Prostate gland (tissue), 2 donors: Measurements from ENCODE around the gene KANK4. TPM values are rescaled to one million over a fixed set of nuclear protein-coding genes. Genes with fewer than 3 reads are reported as not detected.
A peak's percentile ranks its signal among the peaks of the same experiment; 100 is the strongest.

Experiments used
- DNase-seq: peaks from one replicate; pipeline ENCODE4 v3.0.0-alpha.2; 2019; ENCODE audit warnings: low spot score
- H3K27ac ChIP-seq, 2 donors: fragments of 200-600 bp; sonication (generic); 2 replicates each; pipeline ENCODE4 v1.5.1; 2017 to 2019
- H3K27me3 ChIP-seq: fragments of 200-600 bp; sonication (generic); replicated peaks from 2 replicates; pipeline ENCODE4 v1.5.1; 2019; ENCODE audit not compliant: insufficient read depth
- H3K36me3 ChIP-seq, 2 donors: fragments of 200-600 bp; sonication (generic); 1 replicate in 1 of 2; 2 replicates in 1 of 2; pipeline versions ENCODE4 v1.5.1 to v1.8.1; 2017 to 2019
- H3K4me1 ChIP-seq: fragments of 200-600 bp; sonication (generic); replicated peaks from 2 replicates; pipeline ENCODE4 v1.5.1; 2019
- H3K4me3 ChIP-seq, 2 donors: fragments of 200-600 bp; sonication (generic); 2 replicates each; pipeline ENCODE4 v1.5.1; 2017 to 2019
- H3K9me3 ChIP-seq: fragments of 200-600 bp; sonication (generic); 2 replicates; pipeline ENCODE4 v1.5.1; 2017
- POLR2A ChIP-seq: fragments of 450-650 bp; IDR thresholded peaks from one replicate; pipeline ENCODE4 v1.6.1; 2016; ENCODE audit warnings: antibody characterized with exemption, mild to moderate bottlenecking
- POLR2AphosphoS5 ChIP-seq: sonication (generic); formaldehyde crosslinking; IDR thresholded peaks from one replicate; pipeline ENCODE4 v1.6.1; 2017; ENCODE audit warnings: antibody characterized with exemption
- WGBS: methylation state at CpG from one replicate; pipeline ENCODE4 v1.1.5; 2018; 5-methylcytosine and 5-hydroxymethylcytosine counted together
- intact Hi-C: fragments of 100-400 bp; cut with DNase I; formaldehyde crosslinking; loops from one replicate; pipeline ENCODE4 v1.14.2; 2022
- total RNA-seq, 2 donors: library from RNA; depleted of rRNA; stranded (reverse); fragments of >200 nt; gene quantifications; one replicate each; pipeline ENCODE4 v1.1.0, GENCODE V29; 2016
- TF ChIP-seq, protein P1 (sequence below), 4 experiments: fragments of 200-600 bp in 2 of 4; fragments of 450-650 bp in 2 of 4; sonication (generic) in 2 of 4; IDR thresholded peaks; 1 replicate in 3 of 4; 2 replicates in 1 of 4; pipeline ENCODE4 v1.5.1; 2016 to 2019; ENCODE audit warnings: antibody characterized with exemption in 4 of 4, mild to moderate bottlenecking in 2 of 4, moderate library complexity in 2 of 4

Gene KANK4
- total RNA-seq, 2 donors from 2014 or later: 6.1 to 6.8 TPM

DNA sequence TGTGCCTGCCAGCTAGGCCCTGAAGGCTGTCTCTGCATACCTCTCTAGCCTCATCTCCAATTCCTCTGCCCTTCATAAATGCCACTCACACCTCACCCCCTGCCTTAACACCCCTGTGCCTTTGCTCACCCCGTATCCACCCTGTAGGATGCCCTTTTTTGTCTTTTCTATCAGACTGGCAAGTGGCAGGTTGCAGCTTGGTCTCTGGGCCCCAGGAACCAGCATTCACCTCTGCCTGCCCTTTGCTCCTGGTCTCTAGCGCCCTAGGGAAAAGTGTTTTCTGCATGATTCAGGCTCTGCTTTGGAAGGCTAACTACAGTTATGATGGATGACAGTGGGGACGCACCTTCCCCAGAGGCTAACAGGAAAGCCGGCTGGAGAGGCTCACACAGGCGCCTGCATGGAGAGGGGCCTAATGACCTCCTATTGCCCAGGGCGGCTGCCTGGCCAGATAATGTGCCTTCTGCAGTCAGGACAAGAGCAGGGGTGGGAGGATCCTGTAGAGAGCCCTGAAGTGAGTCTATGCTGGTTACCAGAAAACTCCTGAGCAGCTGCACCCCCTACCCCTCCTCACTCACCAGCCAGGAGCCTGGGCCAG, 11.2 kb downstream of the KANK4 start:
- Histone ChIP-seq H3K4me3 (no peak overlapping the region), H3K9me3 (no peaks in the 10 kb centered on the region), H3K36me3 (no peaks in the 10 kb centered on the region), H3K27me3 (peaks cover 2% of the 10 kb centered on the region), H3K4me1 (no peaks in the 10 kb centered on the region), H3K27ac (no peak overlapping the region)
- no peak for DNase-seq
- intact Hi-C loops: no loop called here
- TF ChIP-seq POLR2AphosphoS5 (no peak), POLR2A (no peak)
- TF ChIP-seq, protein P1, sequence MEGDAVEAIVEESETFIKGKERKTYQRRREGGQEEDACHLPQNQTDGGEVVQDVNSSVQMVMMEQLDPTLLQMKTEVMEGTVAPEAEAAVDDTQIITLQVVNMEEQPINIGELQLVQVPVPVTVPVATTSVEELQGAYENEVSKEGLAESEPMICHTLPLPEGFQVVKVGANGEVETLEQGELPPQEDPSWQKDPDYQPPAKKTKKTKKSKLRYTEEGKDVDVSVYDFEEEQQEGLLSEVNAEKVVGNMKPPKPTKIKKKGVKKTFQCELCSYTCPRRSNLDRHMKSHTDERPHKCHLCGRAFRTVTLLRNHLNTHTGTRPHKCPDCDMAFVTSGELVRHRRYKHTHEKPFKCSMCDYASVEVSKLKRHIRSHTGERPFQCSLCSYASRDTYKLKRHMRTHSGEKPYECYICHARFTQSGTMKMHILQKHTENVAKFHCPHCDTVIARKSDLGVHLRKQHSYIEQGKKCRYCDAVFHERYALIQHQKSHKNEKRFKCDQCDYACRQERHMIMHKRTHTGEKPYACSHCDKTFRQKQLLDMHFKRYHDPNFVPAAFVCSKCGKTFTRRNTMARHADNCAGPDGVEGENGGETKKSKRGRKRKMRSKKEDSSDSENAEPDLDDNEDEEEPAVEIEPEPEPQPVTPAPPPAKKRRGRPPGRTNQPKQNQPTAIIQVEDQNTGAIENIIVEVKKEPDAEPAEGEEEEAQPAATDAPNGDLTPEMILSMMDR (IDR thresholded peaks at IDR 0.05): no peak
- whole genome bisulfite sequencing: 71% methylated on average over 6 of the region's 6 CpGs

DNA sequence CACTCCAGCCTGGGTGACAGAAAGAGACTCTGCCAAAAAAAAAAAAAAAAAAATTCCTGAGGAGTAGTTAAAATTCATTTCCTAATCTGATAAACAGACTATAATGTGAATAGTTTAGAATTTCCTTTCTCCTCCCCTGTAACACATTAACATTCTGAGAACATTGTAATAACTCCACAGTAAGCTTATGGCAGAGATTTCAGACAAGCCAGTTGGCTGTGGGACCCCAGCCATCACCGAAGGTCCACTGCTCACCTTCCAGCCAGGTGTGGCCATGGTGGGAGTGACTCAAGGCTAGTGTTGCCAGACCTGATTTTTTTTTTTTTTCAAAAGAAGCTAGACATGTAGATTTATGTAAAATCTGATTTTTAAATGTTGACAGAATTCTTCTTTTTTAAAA, 11.8 kb downstream of the KANK4 start:
- intact Hi-C loops: no loop called here

DNA sequence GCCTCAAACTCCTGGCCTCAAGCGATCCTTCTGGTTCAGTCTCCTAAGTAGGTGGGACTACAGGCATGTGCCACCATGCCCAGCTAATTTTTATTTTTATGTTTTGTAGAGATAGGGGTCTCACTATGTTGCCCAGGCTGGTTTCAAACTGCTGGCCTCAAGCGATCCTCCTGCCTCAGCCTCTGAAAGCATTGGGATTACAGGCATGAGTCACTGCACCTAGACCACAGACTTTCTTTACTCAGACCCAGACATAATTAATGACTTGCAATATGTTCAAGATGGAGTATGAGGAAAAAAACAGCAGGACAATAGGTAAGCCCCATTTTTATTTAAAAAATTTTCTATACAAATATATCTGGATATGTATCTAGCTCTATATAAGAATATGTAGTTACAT, 13.2 kb downstream of the KANK4 start:
- no peak overlapping the region for H3K27ac ChIP-seq
- intact Hi-C loops: no loop called here
- no peaks in the 10 kb centered on the region for H3K27me3 ChIP-seq
- H3K4me1 ChIP-seq: no peaks in the 10 kb centered on the region
- TF ChIP-seq, protein P1 (IDR thresholded peaks at IDR 0.05): no peak
- no peak for TF ChIP-seq POLR2A
- 91% methylated on average over 2 of the region's 2 CpGs for WGBS
- no peak for DNase-seq
- H3K9me3 ChIP-seq: no peaks in the 10 kb centered on the region
- H3K4me3 ChIP-seq: no peak overlapping the region
- no peaks in the 10 kb centered on the region for H3K36me3 ChIP-seq

More for the DNA sequence above, 11.8 kb downstream of the KANK4 start:
- WGBS: 28% methylated on average over 1 of the region's 1 CpG
- no peak overlapping the region for H3K27ac ChIP-seq
- H3K4me1 ChIP-seq: no peaks in the 10 kb centered on the region
- no peak overlapping the region for H3K4me3 ChIP-seq
- H3K36me3 ChIP-seq: no peaks in the 10 kb centered on the region
- no peaks in the 10 kb centered on the region for H3K27me3 ChIP-seq
- H3K9me3 ChIP-seq: no peaks in the 10 kb centered on the region
- no peak for DNase-seq
- TF ChIP-seq POLR2A (no peak), POLR2AphosphoS5 (no peak)
- TF ChIP-seq, protein P1 (IDR thresholded peaks at IDR 0.05): no peak

DNA sequence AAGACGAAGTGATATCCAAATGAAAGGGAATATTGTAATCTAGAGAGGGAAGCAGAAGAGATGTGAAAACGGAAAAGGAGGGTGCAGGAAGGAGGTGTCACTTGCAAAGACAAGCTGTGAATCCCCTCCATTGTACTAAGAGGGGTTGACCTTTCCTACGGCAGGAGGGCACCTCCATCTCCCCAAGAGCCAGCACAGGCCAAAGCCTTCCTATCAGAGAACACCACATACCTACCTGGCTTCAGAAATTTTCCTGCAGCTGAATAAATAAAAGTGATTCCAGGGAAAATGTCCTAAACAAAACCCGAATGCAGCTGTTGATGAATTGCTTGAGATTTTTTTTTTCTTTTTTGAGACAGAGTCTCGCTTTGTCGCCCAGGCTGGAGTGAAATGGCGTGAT, 14.3 kb downstream of the KANK4 start:
- TF ChIP-seq, protein P1 (IDR thresholded peaks at IDR 0.05): no peak
- TF ChIP-seq POLR2A (no peak), POLR2AphosphoS5 (no peak)
- Histone ChIP-seq H3K4me1 (no peaks in the 10 kb centered on the region), H3K27ac (peak overlapping the region in 1 of 2 donors; percentile 4), H3K9me3 (no peaks in the 10 kb centered on the region), H3K27me3 (no peaks in the 10 kb centered on the region), H3K4me3 (no peak overlapping the region), H3K36me3 (no peaks in the 10 kb centered on the region)
- WGBS: 52% methylated on average over 7 of the region's 7 CpGs
- intact Hi-C loops: no loop called here
- no peak for DNase-seq

DNA sequence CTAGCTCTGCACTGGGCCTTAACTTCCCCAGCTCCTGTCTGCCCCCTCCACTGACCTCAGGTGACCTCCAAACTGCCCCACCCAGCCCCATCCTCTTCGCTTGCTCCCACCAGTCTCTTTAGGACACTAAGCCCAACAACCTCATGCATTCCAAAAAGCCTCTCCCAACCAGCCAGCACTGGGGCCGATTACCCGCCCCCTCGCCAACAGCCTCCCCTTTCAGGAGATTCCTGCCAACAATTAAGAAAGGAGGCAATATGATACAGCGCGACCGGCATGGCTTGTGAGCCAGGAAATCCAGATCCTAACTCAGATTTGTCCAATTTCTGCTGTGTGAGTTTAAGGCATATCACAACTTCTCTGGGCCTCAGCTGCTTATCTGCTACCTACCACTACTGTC, 14.7 kb downstream of the KANK4 start:
- DNase-seq: no peak
- Histone ChIP-seq H3K27me3 (no peaks in the 10 kb centered on the region), H3K9me3 (no peaks in the 10 kb centered on the region), H3K4me1 (no peaks in the 10 kb centered on the region), H3K27ac (peak overlapping the region in 1 of 2 donors; percentile 4), H3K36me3 (no peaks in the 10 kb centered on the region), H3K4me3 (no peak overlapping the region)
- WGBS: 36% methylated on average over 7 of the region's 7 CpGs
- intact Hi-C loops: no loop called here
- TF ChIP-seq, protein P1 (IDR thresholded peaks at IDR 0.05): no peak
- TF ChIP-seq POLR2A: no peak
- no peak for TF ChIP-seq POLR2AphosphoS5
